Measurements from ENCODE around the gene RBM7. TPM values are rescaled to one million over a fixed set of nuclear protein-coding genes. Genes with fewer than 3 reads are reported as not detected.

RBM7 gene
- total RNA-seq, 1 donor from 2014 or later = 49.3 TPM

DNA sequence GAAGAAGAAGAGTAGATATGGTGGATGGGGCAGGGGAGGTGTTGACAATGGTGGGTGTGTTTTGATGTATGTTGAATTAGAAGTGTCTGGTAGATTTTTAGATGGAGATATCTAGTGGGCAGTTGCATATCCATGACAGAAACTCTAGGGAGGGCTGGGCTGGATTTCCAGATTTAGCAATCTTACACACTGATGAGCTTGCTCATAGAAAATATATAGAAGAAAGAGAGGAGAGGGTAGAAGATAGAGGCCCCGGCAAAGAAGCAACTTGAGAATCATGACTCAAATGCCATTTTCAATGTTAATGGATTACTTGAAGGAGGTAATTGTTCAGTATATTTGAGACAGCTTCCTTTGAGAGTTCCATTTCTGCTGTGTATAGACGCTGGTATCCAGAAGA lies 47.0 kb downstream of the RBM7 start:
- Histone ChIP-seq H3K27me3 (ENCODE audit: insufficient read depth, low read length) (no peaks in the 10 kb centered on the region), H3K4me1 (ENCODE audit: insufficient read depth, low read length) (no peaks in the 10 kb centered on the region), H3K79me2 (ENCODE audit: insufficient read depth, low read length) (peaks cover 76% of the 10 kb centered on the region), H3K36me3 (ENCODE audit: insufficient read depth, low read length) (peaks cover 36% of the 10 kb centered on the region), H3K9ac (ENCODE audit: low read length) (no peak overlapping the region), H3K9me3 (ENCODE audit: insufficient read depth, low read depth, low read length) (no peaks in the 10 kb centered on the region), H2AFZ (ENCODE audit: low read depth, low read length) (no peak overlapping the region), H3K27ac (ENCODE audit: low read depth, low read length) (peak overlapping the region; percentile 10), H3K4me3 (ENCODE audit: insufficient read depth, low read depth, low read length) (no peak overlapping the region), H3K4me2 (ENCODE audit: low read length) (peak overlapping the region; percentile 24), H4K20me1 (ENCODE audit: insufficient read depth, low read length) (peaks cover 70% of the 10 kb centered on the region)
- FAIRE-seq = peak; percentile 13
- Mint-ChIP-seq H3K9me3 (ENCODE audit: unreplicated experiment) (no peaks in the 10 kb centered on the region), H3K27ac (ENCODE audit: unreplicated experiment) (peak overlapping the region; percentile 36), H3K4me1 (ENCODE audit: low read depth, unreplicated experiment) (peaks cover 40% of the 10 kb centered on the region), H3K4me3 (ENCODE audit: unreplicated experiment) (no peak overlapping the region), H3K27me3 (ENCODE audit: low read depth, unreplicated experiment) (no peaks in the 10 kb centered on the region), H3K36me3 (ENCODE audit: low read depth, unreplicated experiment) (peaks cover 24% of the 10 kb centered on the region)
- TF ChIP-seq, protein P1, sequence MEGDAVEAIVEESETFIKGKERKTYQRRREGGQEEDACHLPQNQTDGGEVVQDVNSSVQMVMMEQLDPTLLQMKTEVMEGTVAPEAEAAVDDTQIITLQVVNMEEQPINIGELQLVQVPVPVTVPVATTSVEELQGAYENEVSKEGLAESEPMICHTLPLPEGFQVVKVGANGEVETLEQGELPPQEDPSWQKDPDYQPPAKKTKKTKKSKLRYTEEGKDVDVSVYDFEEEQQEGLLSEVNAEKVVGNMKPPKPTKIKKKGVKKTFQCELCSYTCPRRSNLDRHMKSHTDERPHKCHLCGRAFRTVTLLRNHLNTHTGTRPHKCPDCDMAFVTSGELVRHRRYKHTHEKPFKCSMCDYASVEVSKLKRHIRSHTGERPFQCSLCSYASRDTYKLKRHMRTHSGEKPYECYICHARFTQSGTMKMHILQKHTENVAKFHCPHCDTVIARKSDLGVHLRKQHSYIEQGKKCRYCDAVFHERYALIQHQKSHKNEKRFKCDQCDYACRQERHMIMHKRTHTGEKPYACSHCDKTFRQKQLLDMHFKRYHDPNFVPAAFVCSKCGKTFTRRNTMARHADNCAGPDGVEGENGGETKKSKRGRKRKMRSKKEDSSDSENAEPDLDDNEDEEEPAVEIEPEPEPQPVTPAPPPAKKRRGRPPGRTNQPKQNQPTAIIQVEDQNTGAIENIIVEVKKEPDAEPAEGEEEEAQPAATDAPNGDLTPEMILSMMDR (IDR thresholded peaks at IDR 0.05; ENCODE audit: insufficient read depth, low read depth, low read length) = no peak
- TF ChIP-seq EZH2 (IDR thresholded peaks at IDR 0.05; ENCODE audit: insufficient read depth, low read length) = no peak
- DNase-seq (ENCODE audit: low read depth) = no peak

DNA sequence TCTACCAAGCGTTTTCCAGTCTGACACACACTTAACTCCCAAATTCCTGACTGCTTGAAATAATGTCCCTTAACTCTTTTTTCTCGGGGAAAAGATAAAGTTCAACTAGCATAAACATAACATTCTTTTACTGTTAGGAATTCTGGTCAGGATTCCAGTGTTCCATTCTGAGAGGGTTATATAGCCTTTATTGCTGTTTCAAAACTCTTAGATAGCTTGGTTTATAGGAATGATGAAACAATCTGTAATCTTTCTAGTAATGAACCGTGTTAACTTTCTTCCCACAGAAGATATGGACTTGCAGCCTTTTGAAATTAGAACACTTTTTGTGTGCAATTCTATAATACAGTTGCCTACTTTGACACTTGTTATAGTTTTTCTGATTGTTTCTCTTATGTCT lies 47.4 kb downstream of the RBM7 start:
- DNase-seq (ENCODE audit: low read depth) = peak; percentile 61
- Histone ChIP-seq H3K9me3 (ENCODE audit: insufficient read depth, low read depth, low read length) (no peaks in the 10 kb centered on the region), H2AFZ (ENCODE audit: low read depth, low read length) (no peak overlapping the region), H3K36me3 (ENCODE audit: insufficient read depth, low read length) (peaks cover 38% of the 10 kb centered on the region), H3K27me3 (ENCODE audit: insufficient read depth, low read length) (no peaks in the 10 kb centered on the region), H3K4me2 (ENCODE audit: low read length) (peak overlapping the region; percentile 24), H3K79me2 (ENCODE audit: insufficient read depth, low read length) (peaks cover 73% of the 10 kb centered on the region), H4K20me1 (ENCODE audit: insufficient read depth, low read length) (peaks cover 70% of the 10 kb centered on the region), H3K4me3 (ENCODE audit: insufficient read depth, low read depth, low read length) (no peak overlapping the region), H3K9ac (ENCODE audit: low read length) (no peak overlapping the region), H3K27ac (ENCODE audit: low read depth, low read length) (peak overlapping the region; percentile 10), H3K4me1 (ENCODE audit: insufficient read depth, low read length) (no peaks in the 10 kb centered on the region)
- no peak for TF ChIP-seq EZH2 (IDR thresholded peaks at IDR 0.05; ENCODE audit: insufficient read depth, low read length)
- TF ChIP-seq, protein P1 (IDR thresholded peaks at IDR 0.05; ENCODE audit: insufficient read depth, low read depth, low read length) = no peak
- Mint-ChIP-seq H3K9me3 (ENCODE audit: unreplicated experiment) (no peaks in the 10 kb centered on the region), H3K36me3 (ENCODE audit: low read depth, unreplicated experiment) (peaks cover 25% of the 10 kb centered on the region), H3K27ac (ENCODE audit: unreplicated experiment) (peak overlapping the region; percentile 36), H3K27me3 (ENCODE audit: low read depth, unreplicated experiment) (no peaks in the 10 kb centered on the region), H3K4me3 (ENCODE audit: unreplicated experiment) (no peak overlapping the region), H3K4me1 (ENCODE audit: low read depth, unreplicated experiment) (peaks cover 39% of the 10 kb centered on the region)
- no peak for FAIRE-seq

DNA sequence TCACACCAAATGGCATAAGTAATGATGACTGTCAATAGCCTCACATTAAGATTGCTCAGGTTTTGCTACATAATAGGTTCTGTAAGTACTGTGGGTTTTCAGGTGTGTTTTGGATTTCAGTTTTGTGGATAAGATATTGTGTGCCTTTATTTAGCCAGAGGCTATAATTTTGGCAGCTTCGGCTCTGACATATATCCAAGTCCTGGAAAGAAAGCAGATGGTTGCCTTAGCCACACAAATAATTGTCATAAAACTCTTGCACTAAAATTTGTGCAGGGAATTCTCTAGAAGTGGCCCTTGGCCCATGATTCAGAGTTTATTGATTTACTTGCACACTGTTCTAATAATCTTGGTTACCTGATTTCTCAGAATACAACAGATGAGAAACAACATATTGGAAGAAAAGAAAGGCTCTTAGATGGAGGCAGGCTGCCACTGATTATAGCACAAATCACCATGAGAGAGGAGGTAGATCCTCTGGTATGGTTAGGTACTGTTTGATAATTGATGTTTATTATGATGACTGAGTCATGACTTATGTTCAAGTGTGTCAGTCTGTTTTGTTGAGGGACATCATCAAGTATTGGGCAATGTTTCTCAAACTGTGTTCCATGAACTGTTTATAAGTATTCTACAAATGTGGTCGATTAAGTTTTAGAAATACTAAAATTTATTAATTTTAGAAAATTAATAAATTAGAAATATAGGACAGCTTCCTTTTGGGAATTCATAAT lies 48.5 kb downstream of the RBM7 start:
- H3K27ac Mint-ChIP-seq (ENCODE audit: unreplicated experiment) = peak overlapping the region; percentile 36
- peaks cover 31% of the 10 kb centered on the region for H3K36me3 Mint-ChIP-seq (ENCODE audit: low read depth, unreplicated experiment)
- H3K79me2 ChIP-seq (ENCODE audit: insufficient read depth, low read length) = peaks cover 65% of the 10 kb centered on the region

More for the DNA sequence above, 48.5 kb downstream of the RBM7 start:
- H3K9ac ChIP-seq (ENCODE audit: low read length) = no peak overlapping the region
- peak; percentile 58 for FAIRE-seq
- no peak overlapping the region for H2AFZ ChIP-seq (ENCODE audit: low read depth, low read length)
- Mint-ChIP-seq H3K4me3 (ENCODE audit: unreplicated experiment) (no peak overlapping the region), H3K4me1 (ENCODE audit: low read depth, unreplicated experiment) (peaks cover 35% of the 10 kb centered on the region), H3K9me3 (ENCODE audit: unreplicated experiment) (no peaks in the 10 kb centered on the region), H3K27me3 (ENCODE audit: low read depth, unreplicated experiment) (no peaks in the 10 kb centered on the region)
- no peak for DNase-seq (ENCODE audit: low read depth)
- H3K4me1 ChIP-seq (ENCODE audit: insufficient read depth, low read length) = no peaks in the 10 kb centered on the region
- H3K4me2 ChIP-seq (ENCODE audit: low read length) = no peak overlapping the region
- H3K27ac ChIP-seq (ENCODE audit: low read depth, low read length) = no peak overlapping the region
- peaks cover 47% of the 10 kb centered on the region for H3K36me3 ChIP-seq (ENCODE audit: insufficient read depth, low read length)
- TF ChIP-seq, protein P1 (IDR thresholded peaks at IDR 0.05; ENCODE audit: insufficient read depth, low read depth, low read length) = no peak
- no peak for TF ChIP-seq EZH2 (IDR thresholded peaks at IDR 0.05; ENCODE audit: insufficient read depth, low read length)
- peaks cover 69% of the 10 kb centered on the region for H4K20me1 ChIP-seq (ENCODE audit: insufficient read depth, low read length)
- no peak overlapping the region for H3K4me3 ChIP-seq (ENCODE audit: insufficient read depth, low read depth, low read length)
- H3K9me3 ChIP-seq (ENCODE audit: insufficient read depth, low read depth, low read length) = no peaks in the 10 kb centered on the region
- no peaks in the 10 kb centered on the region for H3K27me3 ChIP-seq (ENCODE audit: insufficient read depth, low read length)

Measured in astrocyte (in vitro differentiated cells and primary cell).